K562 (cell line): ENCODE results near the gene CPED1. TPM values are rescaled to one million over a fixed set of nuclear protein-coding genes. Genes with fewer than 3 reads are reported as not detected.
A peak's percentile ranks its signal among the peaks of the same experiment; 100 is the strongest.

Source experiments
- ARID1B ChIP-seq: fragments of 450-650 bp; IDR thresholded peaks from 2 replicates; pipeline ENCODE4 v1.6.1; 2016; ENCODE audit warnings: antibody characterized with exemption, mild to moderate bottlenecking, inconsistent platforms
- CCAR2 ChIP-seq: fragments of 200-400 bp; formaldehyde crosslinking; IDR thresholded peaks from 2 replicates; pipeline ENCODE4 v1.6.1; 2017; ENCODE audit warnings: mild to moderate bottlenecking, low read depth, low read length
- CTBP1 ChIP-seq: fragments of 450-650 bp; IDR thresholded peaks from 2 replicates; pipeline ENCODE4 v1.6.1; 2016; ENCODE audit warnings: borderline replicate concordance
- GMEB1 ChIP-seq: fragments of 250-450 bp; sonication (Bioruptor Pico); IDR thresholded peaks from 2 replicates; pipeline ENCODE4 v1.4.0; 2020; ENCODE audit warnings: mild to moderate bottlenecking
- NFE2 ChIP-seq: IDR thresholded peaks from 2 replicates; pipeline ENCODE4 v1.6.1; 2014; ENCODE audit warnings: antibody characterized with exemption, low read depth
- NR2F6 ChIP-seq: fragments of 450-650 bp; formaldehyde crosslinking; IDR thresholded peaks from 2 replicates; pipeline ENCODE4 v1.4.0; 2020; ENCODE audit warnings: mild to moderate bottlenecking
- POLR3A ChIP-seq: IDR thresholded peaks from 2 replicates; pipeline ENCODE4 v1.6.1; 2011; ENCODE audit warnings: borderline replicate concordance, mild to moderate bottlenecking, moderate library complexity; ENCODE audit not compliant: insufficient read length, insufficient read depth; ENCODE audit errors: extremely low read depth
- PTBP1 ChIP-seq: fragments of 200-400 bp; formaldehyde crosslinking; IDR thresholded peaks from 2 replicates; pipeline ENCODE4 v1.6.1; 2017; ENCODE audit warnings: low read depth, low read length
- RFX1 ChIP-seq: fragments of 450-650 bp; IDR thresholded peaks from 2 replicates; pipeline ENCODE4 v1.6.1; 2016; ENCODE audit warnings: mild to moderate bottlenecking, moderate library complexity
- TARDBP ChIP-seq: fragments of 450-650 bp; IDR thresholded peaks from 2 replicates; pipeline ENCODE4 v1.6.1; 2016
- TCF7L2 ChIP-seq: fragments of 150-350 bp; IDR thresholded peaks from 2 replicates; pipeline ENCODE4 v1.6.1; 2016; ENCODE audit warnings: low read depth, mild to moderate bottlenecking, low read length, moderate library complexity
- TCFL5 ChIP-seq: fragments of 250-450 bp; sonication (Bioruptor Pico); conservative IDR thresholded peaks from 2 replicates; pipeline ENCODE4 v1.6.1; 2021; ENCODE audit warnings: mild to moderate bottlenecking, moderate library complexity, matching md5 sums
- THRAP3 ChIP-seq: fragments of 450-650 bp; IDR thresholded peaks from 2 replicates; pipeline ENCODE4 v1.6.1; 2016; ENCODE audit warnings: mild to moderate bottlenecking, inconsistent platforms, borderline replicate concordance
- XRCC3 ChIP-seq: fragments of 450-650 bp; IDR thresholded peaks from 2 replicates; pipeline ENCODE4 v1.6.1; 2017; ENCODE audit warnings: mild to moderate bottlenecking, moderate library complexity
- ZBTB17 ChIP-seq: fragments of 450-650 bp; formaldehyde crosslinking; IDR thresholded peaks from 2 replicates; pipeline ENCODE4 v1.4.0; 2020; ENCODE audit warnings: mild to moderate bottlenecking
- ZNF316 ChIP-seq: fragments of 450-650 bp; IDR thresholded peaks from 2 replicates; pipeline ENCODE4 v1.6.1; 2016
- ZNF77 ChIP-seq: fragments of 250-450 bp; sonication (Bioruptor Pico); IDR thresholded peaks from 2 replicates; pipeline ENCODE4 v1.5.0; 2020
- polyA plus RNA-seq, 8 experiments: library from polyadenylated mRNA; depleted of rRNA in 4 of 8; stranded (reverse) in 5 of 8; unstranded in 3 of 8; fragments of >200 nt; fragmentation: Nextera tagmentation in 2 of 8; fragmentation: Illumina TruSeq in 1 of 8; extraction: Ambion mirVana in 2 of 8; extraction: Trizol in 1 of 8; gene quantifications; 2 replicates each; pipeline versions ENCODE4 v1.2.1 to v1.2.3, GENCODE V29; 2011 to 2014; ENCODE audit warnings: inconsistent platforms in 1 of 8, missing spikeins in 1 of 8
- total RNA-seq, 7 experiments: library from RNA; depleted of rRNA in 6 of 7; stranded (reverse); fragments of >200 nt in 6 of 7; fragmentation: Illumina TruSeq in 2 of 7; extraction: Trizol in 2 of 7; gene quantifications; 2 replicates each; pipeline versions ENCODE4 v1.2.1 to v1.2.3, GENCODE V29; 2011 to 2021; ENCODE audit warnings: low replicate concordance in 1 of 7
- TF ChIP-seq, protein P1 (sequence below): fragments of 200-800 bp; sonication (Bioruptor generic); IDR thresholded peaks from 2 replicates; pipeline ENCODE4 v1.6.1; 2016; ENCODE audit warnings: missing genetic modification characterization, missing compliant biosample characterization
- TF ChIP-seq, protein P2 (sequence below): fragments of 450-650 bp; formaldehyde crosslinking; IDR thresholded peaks from 2 replicates; pipeline ENCODE4 v1.4.0; 2022; ENCODE audit warnings: missing genetic modification characterization
- TF ChIP-seq, protein P3 (sequence below): fragments of 450-650 bp; conservative IDR thresholded peaks from 2 replicates; pipeline ENCODE4 v1.6.1; 2016; ENCODE audit warnings: missing genetic modification characterization, low read depth, mild to moderate bottlenecking, missing compliant biosample characterization, moderate library complexity

CPED1 gene
- total and polyA plus RNA-seq, 9 of the 15 experiments (the other 6 are each of a cell fraction or from before 2014, with no cell fraction given) = 195 to 393 (median 290) TPM

- TF ChIP-seq, protein P1, sequence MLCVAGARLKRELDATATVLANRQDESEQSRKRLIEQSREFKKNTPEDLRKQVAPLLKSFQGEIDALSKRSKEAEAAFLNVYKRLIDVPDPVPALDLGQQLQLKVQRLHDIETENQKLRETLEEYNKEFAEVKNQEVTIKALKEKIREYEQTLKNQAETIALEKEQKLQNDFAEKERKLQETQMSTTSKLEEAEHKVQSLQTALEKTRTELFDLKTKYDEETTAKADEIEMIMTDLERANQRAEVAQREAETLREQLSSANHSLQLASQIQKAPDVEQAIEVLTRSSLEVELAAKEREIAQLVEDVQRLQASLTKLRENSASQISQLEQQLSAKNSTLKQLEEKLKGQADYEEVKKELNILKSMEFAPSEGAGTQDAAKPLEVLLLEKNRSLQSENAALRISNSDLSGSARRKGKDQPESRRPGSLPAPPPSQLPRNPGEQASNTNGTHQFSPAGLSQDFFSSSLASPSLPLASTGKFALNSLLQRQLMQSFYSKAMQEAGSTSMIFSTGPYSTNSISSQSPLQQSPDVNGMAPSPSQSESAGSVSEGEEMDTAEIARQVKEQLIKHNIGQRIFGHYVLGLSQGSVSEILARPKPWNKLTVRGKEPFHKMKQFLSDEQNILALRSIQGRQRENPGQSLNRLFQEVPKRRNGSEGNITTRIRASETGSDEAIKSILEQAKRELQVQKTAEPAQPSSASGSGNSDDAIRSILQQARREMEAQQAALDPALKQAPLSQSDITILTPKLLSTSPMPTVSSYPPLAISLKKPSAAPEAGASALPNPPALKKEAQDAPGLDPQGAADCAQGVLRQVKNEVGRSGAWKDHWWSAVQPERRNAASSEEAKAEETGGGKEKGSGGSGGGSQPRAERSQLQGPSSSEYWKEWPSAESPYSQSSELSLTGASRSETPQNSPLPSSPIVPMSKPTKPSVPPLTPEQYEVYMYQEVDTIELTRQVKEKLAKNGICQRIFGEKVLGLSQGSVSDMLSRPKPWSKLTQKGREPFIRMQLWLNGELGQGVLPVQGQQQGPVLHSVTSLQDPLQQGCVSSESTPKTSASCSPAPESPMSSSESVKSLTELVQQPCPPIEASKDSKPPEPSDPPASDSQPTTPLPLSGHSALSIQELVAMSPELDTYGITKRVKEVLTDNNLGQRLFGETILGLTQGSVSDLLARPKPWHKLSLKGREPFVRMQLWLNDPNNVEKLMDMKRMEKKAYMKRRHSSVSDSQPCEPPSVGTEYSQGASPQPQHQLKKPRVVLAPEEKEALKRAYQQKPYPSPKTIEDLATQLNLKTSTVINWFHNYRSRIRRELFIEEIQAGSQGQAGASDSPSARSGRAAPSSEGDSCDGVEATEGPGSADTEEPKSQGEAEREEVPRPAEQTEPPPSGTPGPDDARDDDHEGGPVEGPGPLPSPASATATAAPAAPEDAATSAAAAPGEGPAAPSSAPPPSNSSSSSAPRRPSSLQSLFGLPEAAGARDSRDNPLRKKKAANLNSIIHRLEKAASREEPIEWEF (CRISPR knock-in tag) = no peak
- TF ChIP-seq PTBP1 (no peak), POLR3A (no peak), TCFL5 (no peak), XRCC3 (no peak), TARDBP (no peak), NFE2 (peak; percentile 52; the same call in 1 of the 2 replicates), RFX1 (no peak), GMEB1 (CRISPR knock-in tag) (no peak), ARID1B (peak; percentile 32; the same call in 1 of the 2 replicates), THRAP3 (no peak), ZNF316 (peak; percentile 19; the same call in 1 of the 2 replicates), ZBTB17 (no peak), NR2F6 (no peak), TCF7L2 (no peak), ZNF77 (CRISPR knock-in tag) (no peak), CTBP1 (no peak), CCAR2 (no peak)
- TF ChIP-seq, protein P2, sequence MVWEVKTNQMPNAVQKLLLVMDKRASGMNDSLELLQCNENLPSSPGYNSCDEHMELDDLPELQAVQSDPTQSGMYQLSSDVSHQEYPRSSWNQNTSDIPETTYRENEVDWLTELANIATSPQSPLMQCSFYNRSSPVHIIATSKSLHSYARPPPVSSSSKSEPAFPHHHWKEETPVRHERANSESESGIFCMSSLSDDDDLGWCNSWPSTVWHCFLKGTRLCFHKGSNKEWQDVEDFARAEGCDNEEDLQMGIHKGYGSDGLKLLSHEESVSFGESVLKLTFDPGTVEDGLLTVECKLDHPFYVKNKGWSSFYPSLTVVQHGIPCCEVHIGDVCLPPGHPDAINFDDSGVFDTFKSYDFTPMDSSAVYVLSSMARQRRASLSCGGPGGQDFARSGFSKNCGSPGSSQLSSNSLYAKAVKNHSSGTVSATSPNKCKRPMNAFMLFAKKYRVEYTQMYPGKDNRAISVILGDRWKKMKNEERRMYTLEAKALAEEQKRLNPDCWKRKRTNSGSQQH (CRISPR knock-in tag) = no peak
- TF ChIP-seq, protein P3, sequence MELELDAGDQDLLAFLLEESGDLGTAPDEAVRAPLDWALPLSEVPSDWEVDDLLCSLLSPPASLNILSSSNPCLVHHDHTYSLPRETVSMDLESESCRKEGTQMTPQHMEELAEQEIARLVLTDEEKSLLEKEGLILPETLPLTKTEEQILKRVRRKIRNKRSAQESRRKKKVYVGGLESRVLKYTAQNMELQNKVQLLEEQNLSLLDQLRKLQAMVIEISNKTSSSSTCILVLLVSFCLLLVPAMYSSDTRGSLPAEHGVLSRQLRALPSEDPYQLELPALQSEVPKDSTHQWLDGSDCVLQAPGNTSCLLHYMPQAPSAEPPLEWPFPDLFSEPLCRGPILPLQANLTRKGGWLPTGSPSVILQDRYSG (tag) = no peak
Observed at GRCh38 chr7:121286742-121287734, 298.5 kb downstream of the CPED1 start (continued).
